Activated B cell treated with CpG ODN at 0.5 μM for 24 hours (primary cell): Measurements from ENCODE around the gene ZNF672. TPM values are rescaled to one million over a fixed set of nuclear protein-coding genes. Genes with fewer than 3 reads are reported as not detected.
A peak's percentile ranks its signal among the peaks of the same experiment; 100 is the strongest.

ENCODE experiments used
- ATAC-seq: fragments of 200-7000 bp; cut with Tn5 transposase; one replicate; pipeline ENCODE4 v1.10.0; 2021; ENCODE audit warnings: low read depth, mild to moderate bottlenecking, moderate library complexity
- CTCF ChIA-PET: fragments of 350-600 bp; sonication (Branson Sonifier 250); formaldehyde crosslinking; loops from one replicate; lab custom pipeline; 2021; ENCODE audit warnings: antibody characterized with exemption; lab: Charles Lee
- POLR2A ChIA-PET: fragments of 350-600 bp; sonication (Branson Sonifier 250); formaldehyde crosslinking; loops from one replicate; lab custom pipeline; 2021; ENCODE audit warnings: antibody characterized with exemption; lab: Charles Lee
- DNase-seq: peaks from one replicate; pipeline ENCODE4 v3.0.0; 2022
- H3K27ac Mint-ChIP-seq: one replicate; pipeline ENCODE4 v1.8.0; 2020; ENCODE audit warnings: mixed read lengths
- H3K27me3 Mint-ChIP-seq: one replicate; pipeline ENCODE4 v1.8.0; 2021; ENCODE audit warnings: mixed read lengths
- H3K36me3 Mint-ChIP-seq: one replicate; pipeline ENCODE4 v1.8.0; 2021; ENCODE audit warnings: low read depth, mixed read lengths
- H3K4me1 Mint-ChIP-seq: one replicate; pipeline ENCODE4 v1.8.0; 2021; ENCODE audit warnings: mixed read lengths
- H3K4me3 Mint-ChIP-seq: one replicate; pipeline ENCODE4 v1.8.0; 2020; ENCODE audit warnings: mild to moderate bottlenecking, mixed read lengths
- H3K9me3 Mint-ChIP-seq: one replicate; pipeline ENCODE4 v1.8.0; 2020; ENCODE audit warnings: mixed read lengths
- intact Hi-C: fragments of 100-400 bp; cut with micrococcal nuclease; formaldehyde crosslinking; loops from one replicate; pipeline ENCODE4 v1.15.1; 2024
- total RNA-seq: library from RNA; stranded (reverse); gene quantifications from 2 replicates; pipeline ENCODE4 v1.2.3, GENCODE V29; 2022
- TF ChIP-seq, protein P1 (sequence below): fragments of 200-600 bp; IDR thresholded peaks from one replicate; pipeline ENCODE4 v1.8.0; 2022; ENCODE audit warnings: antibody characterized with exemption, mild to moderate bottlenecking

Gene ZNF672
- total RNA-seq, 1 donor from 2014 or later: 47.0 TPM

DNA sequence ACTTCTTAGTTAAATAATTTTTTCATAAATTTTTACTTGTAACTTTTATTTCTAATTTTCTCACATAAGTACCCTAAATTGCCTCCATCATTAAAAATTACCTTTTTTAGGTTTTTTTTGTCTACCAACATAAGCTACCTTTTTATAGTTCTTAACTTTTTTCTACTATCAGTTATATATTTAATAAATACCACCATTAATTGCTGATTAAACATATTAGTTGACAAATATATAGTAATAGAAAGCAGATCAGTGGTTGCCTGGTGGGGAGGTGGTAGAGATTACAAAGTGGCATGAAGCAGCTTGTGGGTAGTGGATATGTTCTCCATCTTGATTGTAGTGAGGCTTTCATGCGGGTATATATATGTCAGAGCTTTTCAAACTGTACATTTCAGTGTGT, 6.2 kb upstream of the ZNF672 start:
- ChIA-PET CTCF (no interaction called here), POLR2A (no interaction called here)
- Mint-ChIP-seq H3K4me1 (peaks cover 3% of the 10 kb centered on the region), H3K4me3 (no peak overlapping the region), H3K27me3 (no peaks in the 10 kb centered on the region), H3K27ac (no peak overlapping the region), H3K36me3 (no peaks in the 10 kb centered on the region), H3K9me3 (no peaks in the 10 kb centered on the region)
- TF ChIP-seq, protein P1, sequence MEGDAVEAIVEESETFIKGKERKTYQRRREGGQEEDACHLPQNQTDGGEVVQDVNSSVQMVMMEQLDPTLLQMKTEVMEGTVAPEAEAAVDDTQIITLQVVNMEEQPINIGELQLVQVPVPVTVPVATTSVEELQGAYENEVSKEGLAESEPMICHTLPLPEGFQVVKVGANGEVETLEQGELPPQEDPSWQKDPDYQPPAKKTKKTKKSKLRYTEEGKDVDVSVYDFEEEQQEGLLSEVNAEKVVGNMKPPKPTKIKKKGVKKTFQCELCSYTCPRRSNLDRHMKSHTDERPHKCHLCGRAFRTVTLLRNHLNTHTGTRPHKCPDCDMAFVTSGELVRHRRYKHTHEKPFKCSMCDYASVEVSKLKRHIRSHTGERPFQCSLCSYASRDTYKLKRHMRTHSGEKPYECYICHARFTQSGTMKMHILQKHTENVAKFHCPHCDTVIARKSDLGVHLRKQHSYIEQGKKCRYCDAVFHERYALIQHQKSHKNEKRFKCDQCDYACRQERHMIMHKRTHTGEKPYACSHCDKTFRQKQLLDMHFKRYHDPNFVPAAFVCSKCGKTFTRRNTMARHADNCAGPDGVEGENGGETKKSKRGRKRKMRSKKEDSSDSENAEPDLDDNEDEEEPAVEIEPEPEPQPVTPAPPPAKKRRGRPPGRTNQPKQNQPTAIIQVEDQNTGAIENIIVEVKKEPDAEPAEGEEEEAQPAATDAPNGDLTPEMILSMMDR: no peak
- ATAC-seq: no peak
- intact Hi-C loops: no loop called here
- no peak for DNase-seq

DNA sequence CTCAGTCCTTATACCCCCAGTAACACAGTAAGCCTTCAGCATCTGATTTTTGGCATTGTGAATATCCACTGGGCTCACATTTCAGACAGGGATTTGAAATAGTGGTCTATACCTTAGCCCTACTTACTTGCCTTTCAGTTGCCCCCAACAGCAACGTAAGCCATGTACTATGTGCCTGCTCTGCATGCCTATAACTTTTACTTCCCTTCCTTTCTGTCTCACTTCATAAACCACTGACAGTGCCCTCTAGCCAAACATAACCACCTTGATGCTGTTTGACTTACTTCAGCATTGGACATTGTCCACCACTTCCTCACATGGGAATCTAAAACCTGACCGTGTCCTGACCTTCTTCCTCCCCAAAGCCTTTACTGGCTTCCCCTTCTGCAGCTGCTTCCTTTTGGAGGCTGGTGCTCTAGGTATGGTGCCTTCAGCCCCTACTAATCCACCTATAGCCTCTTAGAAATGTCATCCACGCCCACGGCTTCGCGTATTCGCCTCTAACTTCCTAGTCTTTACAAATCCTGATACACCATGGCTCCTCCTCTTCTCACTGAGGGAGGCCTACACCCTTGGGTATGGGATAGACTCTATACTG, 3.6 kb upstream of the ZNF672 start:
- no peak overlapping the region for H3K27ac Mint-ChIP-seq
- H3K36me3 Mint-ChIP-seq: peaks cover 5% of the 10 kb centered on the region
- no peaks in the 10 kb centered on the region for H3K9me3 Mint-ChIP-seq
- TF ChIP-seq, protein P1: no peak
- no peak for DNase-seq
- no peak overlapping the region for H3K4me3 Mint-ChIP-seq
- H3K4me1 Mint-ChIP-seq: peaks cover 6% of the 10 kb centered on the region
- H3K27me3 Mint-ChIP-seq: no peaks in the 10 kb centered on the region
- CTCF ChIA-PET: no interaction called here
- intact Hi-C loops: no loop called here
- no peak for ATAC-seq
- POLR2A ChIA-PET: no interaction called here

DNA sequence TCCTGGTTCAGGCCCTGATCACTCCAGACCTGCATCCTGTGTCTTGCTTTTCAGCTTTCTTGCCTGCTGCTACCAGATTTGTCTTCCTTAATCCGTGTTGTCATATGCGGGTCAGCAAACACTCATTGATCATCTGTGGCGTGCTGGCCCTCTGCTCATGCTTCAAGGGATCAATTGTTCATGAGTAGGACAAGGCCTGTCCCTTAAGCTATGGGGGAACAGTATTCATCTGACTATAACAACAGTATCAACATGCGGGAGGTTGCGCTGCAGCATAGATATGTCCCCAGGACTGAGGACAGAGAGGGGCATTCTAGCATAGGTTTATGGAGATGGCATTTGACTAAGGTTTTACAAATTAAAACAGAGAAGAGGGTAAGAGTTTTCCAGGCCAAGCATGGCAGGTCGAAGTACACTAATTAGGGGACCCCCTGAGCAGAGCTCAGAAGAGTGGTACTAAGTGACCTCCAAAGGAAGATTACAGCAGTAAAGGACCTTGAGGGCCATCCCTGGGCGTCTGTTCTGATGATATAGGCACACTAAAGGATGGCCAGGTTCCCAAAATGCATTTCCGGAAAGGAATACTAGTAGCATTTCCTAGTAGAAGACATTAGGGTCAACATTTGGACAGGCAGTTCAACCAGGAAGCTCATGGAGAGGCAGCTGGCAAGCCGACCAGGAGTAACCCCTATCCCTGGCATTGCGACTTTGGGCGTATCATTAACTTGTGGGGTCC, 811 bp upstream of the ZNF672 start:
- intact Hi-C loops: loop anchor here (1.0 kb wide), 1 partner anchor 11 kb away; no protein-coding TSS in a partner anchor
- ATAC-seq: no peak

DNA sequence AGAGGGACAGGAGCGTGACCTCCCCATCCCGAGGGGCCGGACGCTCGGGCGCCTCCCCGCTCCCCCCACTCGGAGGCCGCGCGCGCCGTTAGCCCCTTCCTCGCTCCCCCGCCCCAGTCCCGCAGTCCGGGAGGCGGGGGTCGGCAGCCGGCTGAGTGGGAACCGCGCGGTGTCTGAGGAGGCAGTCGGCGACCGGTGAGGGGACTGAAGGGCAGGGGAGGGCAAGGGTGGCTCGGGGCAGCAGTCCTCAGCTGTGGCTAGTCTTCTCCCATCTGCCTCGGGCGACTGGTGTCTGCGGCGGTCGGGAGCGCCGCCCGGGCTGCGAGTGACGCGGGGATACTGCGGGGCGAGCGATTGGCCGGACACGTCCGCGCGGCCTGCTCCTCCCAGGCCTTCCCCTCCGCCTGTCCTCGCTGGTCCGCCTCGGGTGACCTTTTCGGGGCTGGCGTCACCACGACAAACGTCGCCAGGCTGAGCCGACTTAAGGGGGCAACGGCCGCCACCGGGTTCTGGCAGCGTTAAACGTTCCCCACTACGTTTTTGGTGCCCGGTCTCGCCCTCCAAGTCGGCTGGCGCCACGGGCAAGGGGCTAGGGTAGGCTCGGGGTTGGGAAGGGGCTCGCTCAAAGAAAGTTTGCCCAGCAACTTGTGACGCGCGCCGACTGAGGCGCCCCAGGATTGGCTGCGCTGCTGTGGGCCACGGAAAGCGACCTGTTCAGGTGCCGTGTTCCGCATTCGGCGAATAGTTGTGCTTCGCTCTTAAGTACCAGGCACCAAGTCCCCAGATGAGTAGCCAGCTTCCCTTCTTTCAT, 538 bp downstream of the ZNF672 start:
- ChIA-PET CTCF (interaction anchor here (1.2 to 3.3 kb wide), 5 partner anchors 10 to 32 kb away, joined by 5 to 31 read pairs (median 12); partner anchors contain the start of genes SH3BP5L and ZNF692), POLR2A (interaction anchor here (0.7 to 4.6 kb wide), 15 partner anchors 9 to 150 kb away, joined by 3 to 250 read pairs (median 8); partner anchors contain the start of genes PGBD2, SH3BP5L and ZNF692)
- peak; percentile 85 for DNase-seq
- TF ChIP-seq, protein P1: no peak
- peak; percentile 66 for ATAC-seq
- Mint-ChIP-seq H3K27me3 (no peaks in the 10 kb centered on the region), H3K9me3 (no peaks in the 10 kb centered on the region), H3K4me1 (peaks cover 42% of the 10 kb centered on the region), H3K36me3 (peaks cover 12% of the 10 kb centered on the region), H3K27ac (peak overlapping the region; percentile 98), H3K4me3 (no peak overlapping the region)
- intact Hi-C loops: loop anchor here (1.0 kb wide), 3 partner anchors 21 to 68 kb away; partner anchors contain the start of genes PGBD2 and ZNF692

More for the DNA sequence above, 811 bp upstream of the ZNF672 start:
- H3K27me3 Mint-ChIP-seq: no peaks in the 10 kb centered on the region
- CTCF ChIA-PET: interaction anchor here (1.4 to 3.3 kb wide), 3 partner anchors 8 to 21 kb away, joined by 5 to 29 read pairs (median 12); partner anchors contain the start of genes SH3BP5L and ZNF692
- H3K9me3 Mint-ChIP-seq: no peaks in the 10 kb centered on the region
- POLR2A ChIA-PET: interaction anchor here (0.8 to 4.6 kb wide), 13 partner anchors 11 to 148 kb away, joined by 3 to 250 read pairs (median 9); partner anchors contain the start of genes PGBD2, SH3BP5L and ZNF692
- H3K27ac Mint-ChIP-seq: no peak overlapping the region
- TF ChIP-seq, protein P1: no peak
- DNase-seq: no peak
- no peak overlapping the region for H3K4me3 Mint-ChIP-seq
- peaks cover 10% of the 10 kb centered on the region for H3K36me3 Mint-ChIP-seq
- peaks cover 34% of the 10 kb centered on the region for H3K4me1 Mint-ChIP-seq
